Muscle layer of duodenum (tissue), 2 donors: ENCODE results near the gene AFG1L.

Source experiments
- H3K27ac ChIP-seq: one replicate; pipeline ENCODE4 v1.7.0; 2013; ENCODE audit warnings: mild to moderate bottlenecking, low read length
- H3K27me3 ChIP-seq: one replicate; pipeline ENCODE4 v1.7.0; 2013; ENCODE audit warnings: low read depth, mild to moderate bottlenecking, control low read depth, low read length
- H3K36me3 ChIP-seq, 2 donors: one replicate each; pipeline ENCODE4 v1.7.0; 2013; ENCODE audit warnings: low read length in 2 of 2, control low read depth in 1 of 2, mild to moderate bottlenecking in 1 of 2; ENCODE audit not compliant: insufficient read depth in 2 of 2, control insufficient read depth in 1 of 2
- H3K4me1 ChIP-seq, 2 donors: one replicate each; pipeline ENCODE4 v1.7.0; 2013; ENCODE audit warnings: low read length in 2 of 2, mild to moderate bottlenecking in 2 of 2, control low read depth in 1 of 2, moderate library complexity in 1 of 2; ENCODE audit not compliant: insufficient read depth in 2 of 2, control insufficient read depth in 1 of 2
- H3K4me3 ChIP-seq, 2 donors: one replicate each; pipeline ENCODE4 v1.7.0; 2013; ENCODE audit warnings: low read length in 2 of 2, low read depth in 1 of 2, mild to moderate bottlenecking in 1 of 2
- H3K9me3 ChIP-seq, 2 donors: one replicate each; pipeline ENCODE4 v1.7.0; 2013; ENCODE audit warnings: low read length in 2 of 2, control low read depth in 1 of 2, mild to moderate bottlenecking in 1 of 2; ENCODE audit not compliant: control insufficient read depth in 1 of 2
- donor health status: healthy.

Gene AFG1L

GRCh38 chr6:108464418-108465097, 169.7 kb downstream of the AFG1L start:
- Histone ChIP-seq H3K4me3 (no peak overlapping the region), H3K27me3 (no peaks in the 10 kb centered on the region), H3K27ac (no peak overlapping the region), H3K36me3 (no peaks in the 10 kb centered on the region), H3K4me1 (peaks cover 6 to 11% of the 10 kb centered on the region in 2 donors), H3K9me3 (no peaks in the 10 kb centered on the region)

- no peaks in the 10 kb centered on the region for H3K9me3 ChIP-seq
- H3K4me3 ChIP-seq, result no peak overlapping the region
- H3K4me1 ChIP-seq, result peaks cover 6 to 11% of the 10 kb centered on the region in 2 donors
- H3K36me3 ChIP-seq, result no peaks in the 10 kb centered on the region
- no peak overlapping the region for H3K27ac ChIP-seq
- H3K27me3 ChIP-seq, result no peaks in the 10 kb centered on the region
Observed at GRCh38 chr6:108465098-108465495, 170.2 kb downstream of the AFG1L start.

- H3K9me3 ChIP-seq, result no peaks in the 10 kb centered on the region
- H3K36me3 ChIP-seq, result no peaks in the 10 kb centered on the region
- no peaks in the 10 kb centered on the region for H3K27me3 ChIP-seq
- peaks cover 6% of the 10 kb centered on the region in 2 donors for H3K4me1 ChIP-seq
- no peak overlapping the region for H3K27ac ChIP-seq
- H3K4me3 ChIP-seq, result no peak overlapping the region
Observed at GRCh38 chr6:108468346-108468745, 173.5 kb downstream of the AFG1L start.

GRCh38 chr6:108469316-108469715, 174.5 kb downstream of the AFG1L start:
- H3K4me1 ChIP-seq, result no peaks in the 10 kb centered on the region
- H3K36me3 ChIP-seq, result no peaks in the 10 kb centered on the region
- H3K27ac ChIP-seq, result no peak overlapping the region
- H3K9me3 ChIP-seq, result no peaks in the 10 kb centered on the region
- H3K27me3 ChIP-seq, result no peaks in the 10 kb centered on the region
- H3K4me3 ChIP-seq, result no peak overlapping the region

GRCh38 chr6:108473197-108473596, 178.3 kb downstream of the AFG1L start:
- Histone ChIP-seq H3K27ac (no peak overlapping the region), H3K9me3 (no peaks in the 10 kb centered on the region), H3K4me3 (no peak overlapping the region), H3K27me3 (no peaks in the 10 kb centered on the region), H3K36me3 (peaks cover 0 to 2% of the 10 kb centered on the region in 2 donors), H3K4me1 (no peaks in the 10 kb centered on the region)

GRCh38 chr6:108476376-108476775, 181.5 kb downstream of the AFG1L start:
- Histone ChIP-seq H3K27me3 (no peaks in the 10 kb centered on the region), H3K9me3 (no peaks in the 10 kb centered on the region), H3K36me3 (peaks cover 0 to 23% of the 10 kb centered on the region in 2 donors), H3K4me1 (no peaks in the 10 kb centered on the region), H3K4me3 (no peak overlapping the region), H3K27ac (no peak overlapping the region)

- Histone ChIP-seq H3K36me3 (peaks cover 0 to 23% of the 10 kb centered on the region in 2 donors), H3K27ac (no peak overlapping the region), H3K9me3 (no peaks in the 10 kb centered on the region), H3K4me1 (no peaks in the 10 kb centered on the region), H3K4me3 (no peak overlapping the region), H3K27me3 (no peaks in the 10 kb centered on the region)
Observed at GRCh38 chr6:108476847-108477430, 182.1 kb downstream of the AFG1L start.

- no peaks in the 10 kb centered on the region for H3K9me3 ChIP-seq
- no peak overlapping the region for H3K4me3 ChIP-seq
- H3K4me1 ChIP-seq, result no peaks in the 10 kb centered on the region
- no peaks in the 10 kb centered on the region for H3K27me3 ChIP-seq
- no peak overlapping the region for H3K27ac ChIP-seq
- peaks cover 0 to 27% of the 10 kb centered on the region in 2 donors for H3K36me3 ChIP-seq
Observed at GRCh38 chr6:108482559-108482958, 187.7 kb downstream of the AFG1L start.

- Histone ChIP-seq H3K9me3 (no peaks in the 10 kb centered on the region), H3K36me3 (peaks cover 0 to 21% of the 10 kb centered on the region in 2 donors), H3K4me3 (no peak overlapping the region), H3K27me3 (no peaks in the 10 kb centered on the region), H3K27ac (no peak overlapping the region), H3K4me1 (no peaks in the 10 kb centered on the region)
Observed at GRCh38 chr6:108484016-108484415, 189.2 kb downstream of the AFG1L start.

- H3K4me1 ChIP-seq, result no peaks in the 10 kb centered on the region
- no peaks in the 10 kb centered on the region for H3K27me3 ChIP-seq
- H3K9me3 ChIP-seq, result no peaks in the 10 kb centered on the region
- peaks cover 0 to 8% of the 10 kb centered on the region in 2 donors for H3K36me3 ChIP-seq
- H3K4me3 ChIP-seq, result no peak overlapping the region
- no peak overlapping the region for H3K27ac ChIP-seq
Observed at GRCh38 chr6:108489699-108490098, 194.8 kb downstream of the AFG1L start.

- Histone ChIP-seq H3K36me3 (peaks cover 0 to 8% of the 10 kb centered on the region in 2 donors), H3K27ac (no peak overlapping the region), H3K27me3 (no peaks in the 10 kb centered on the region), H3K9me3 (no peaks in the 10 kb centered on the region), H3K4me3 (no peak overlapping the region), H3K4me1 (no peaks in the 10 kb centered on the region)
Observed at GRCh38 chr6:108492131-108492766, 197.4 kb downstream of the AFG1L start.
